GM19468 (cell line): Measurements from ENCODE around the gene CROCC.
"Not testable (repeated sequence)": the region's sequence is repeated elsewhere in the genome, so short reads cannot be mapped to it uniquely, and the experiment has no call there.

Experiments
- ATAC-seq: cut with Tn5 transposase; IDR thresholded peaks from one replicate; pipeline ENCODE4 v1.9.1; 2021; ENCODE audit warnings: mild to moderate bottlenecking, moderate library complexity, moderate number of reproducible peaks; ENCODE audit not compliant: unreplicated experiment; ENCODE audit errors: extremely low read depth

The CROCC gene

DNA sequence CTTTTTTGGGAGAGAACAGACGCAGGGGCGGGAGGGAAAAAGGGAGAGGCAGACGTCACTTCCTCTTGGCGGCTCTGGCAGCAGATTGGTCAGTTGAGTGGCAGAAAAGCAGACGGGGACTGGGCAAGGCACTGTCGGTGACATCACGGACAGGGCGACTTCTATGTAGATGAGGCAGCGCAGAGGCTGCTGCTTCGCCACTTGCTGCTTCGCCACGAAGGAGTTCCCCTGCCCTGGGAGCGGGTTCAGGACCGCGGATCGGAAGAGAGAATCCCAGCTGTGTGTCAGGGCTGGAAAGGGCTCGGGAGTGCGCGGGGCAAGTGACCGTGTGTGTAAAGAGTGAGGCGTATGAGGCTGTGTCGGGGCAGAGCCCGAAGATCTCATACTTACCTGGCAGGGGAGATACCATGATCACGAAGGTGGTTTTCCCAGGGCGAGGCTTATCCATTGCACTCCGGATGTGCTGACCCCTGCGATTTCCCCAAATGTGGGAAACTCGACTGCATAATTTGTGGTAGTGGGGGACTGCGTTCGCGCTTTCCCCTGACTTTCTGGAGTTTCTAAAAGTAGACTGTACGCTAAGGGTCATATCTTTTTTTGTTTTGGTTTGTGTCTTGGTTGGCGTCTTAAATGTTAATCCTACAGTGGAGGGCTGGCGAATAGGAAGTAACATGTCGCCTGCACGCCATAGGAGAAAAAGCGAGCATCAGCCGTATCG is 26.0 kb upstream of the CROCC start, which contains the start of gene RNU1-2:
RNU1-2 (plus strand) TSS at position 383 of the 718 bp plus-strand sequence.
- ATAC-seq: peak; percentile 53

DNA sequence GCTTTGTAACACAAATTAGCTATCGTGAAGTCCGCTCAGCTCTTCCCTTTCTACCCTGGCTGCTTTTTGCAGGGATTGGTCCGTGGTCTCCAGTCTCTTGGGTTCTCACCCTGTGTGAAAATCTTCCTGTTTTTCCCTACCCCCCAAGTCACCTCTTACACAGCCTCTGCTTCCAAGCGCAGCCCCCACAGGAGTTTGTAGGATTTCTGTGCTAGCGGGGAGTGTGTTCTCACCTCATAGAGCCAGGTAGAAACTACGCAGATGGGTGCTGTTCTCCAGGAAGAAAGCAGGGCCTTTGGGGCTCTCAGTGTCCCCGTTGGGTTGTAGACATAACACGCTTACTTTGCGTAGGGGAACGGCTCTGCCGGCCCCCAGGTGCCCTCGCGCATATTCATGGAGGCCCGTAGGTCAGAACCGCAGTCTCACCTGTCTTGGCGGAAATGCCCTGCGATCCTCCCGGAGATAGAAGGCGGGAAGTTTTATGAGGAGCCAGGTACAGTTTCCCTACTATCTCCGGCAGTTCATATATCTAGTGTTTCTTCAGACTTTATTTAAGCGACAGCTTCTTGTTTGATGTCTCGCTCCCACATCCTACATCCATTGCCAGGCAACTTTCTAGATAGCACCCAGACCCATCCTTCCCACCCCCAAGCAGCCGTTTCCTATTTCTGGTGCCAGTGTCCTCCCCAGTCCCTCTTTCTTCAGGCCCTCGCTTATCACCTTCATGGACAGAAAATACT is 25.2 kb upstream of the CROCC start:
- ATAC-seq: not testable (repeated sequence)

DNA sequence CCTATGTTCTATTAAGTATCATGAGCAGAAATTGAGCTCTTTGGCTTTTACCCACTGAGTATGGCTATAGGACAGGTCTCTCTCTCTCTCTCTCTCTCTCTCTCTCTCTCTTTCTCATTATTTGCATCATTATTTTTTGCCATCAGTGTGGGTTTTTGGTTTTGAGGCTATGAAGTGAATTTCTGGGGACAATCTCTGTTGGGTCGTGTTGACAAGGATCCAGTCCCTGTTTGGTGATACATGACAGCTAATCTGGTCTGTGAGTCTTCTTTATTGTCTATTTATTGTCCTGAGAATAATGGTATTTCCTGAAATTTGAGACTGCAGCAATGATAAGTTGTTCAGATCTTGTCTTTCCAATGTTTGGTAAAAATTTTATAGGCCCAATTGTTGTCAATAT is 24.1 kb upstream of the CROCC start:
- ATAC-seq: not testable (repeated sequence)

DNA sequence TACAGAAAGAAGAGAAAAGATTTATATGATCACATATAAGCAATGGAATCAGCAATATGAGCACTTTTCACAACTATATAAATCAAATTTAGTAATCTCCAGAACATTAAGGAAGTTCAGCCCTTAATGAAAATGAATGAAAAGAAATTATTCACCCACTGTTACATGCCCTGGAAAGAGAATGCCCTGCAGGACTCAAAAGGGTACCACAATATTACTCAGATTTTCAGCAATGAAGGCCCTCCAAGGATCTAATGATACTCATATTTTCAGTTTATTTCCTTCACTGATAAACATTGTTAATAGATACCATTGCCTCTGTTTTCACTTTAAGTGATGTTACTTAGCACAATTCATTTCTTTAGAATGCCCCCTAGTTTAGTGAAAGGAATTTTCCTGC is 23.4 kb upstream of the CROCC start:
- not testable (repeated sequence) for ATAC-seq

GRCh38 chr1:16899020-16899419 is 22.7 kb upstream of the CROCC start:
- not testable (repeated sequence) for ATAC-seq

DNA sequence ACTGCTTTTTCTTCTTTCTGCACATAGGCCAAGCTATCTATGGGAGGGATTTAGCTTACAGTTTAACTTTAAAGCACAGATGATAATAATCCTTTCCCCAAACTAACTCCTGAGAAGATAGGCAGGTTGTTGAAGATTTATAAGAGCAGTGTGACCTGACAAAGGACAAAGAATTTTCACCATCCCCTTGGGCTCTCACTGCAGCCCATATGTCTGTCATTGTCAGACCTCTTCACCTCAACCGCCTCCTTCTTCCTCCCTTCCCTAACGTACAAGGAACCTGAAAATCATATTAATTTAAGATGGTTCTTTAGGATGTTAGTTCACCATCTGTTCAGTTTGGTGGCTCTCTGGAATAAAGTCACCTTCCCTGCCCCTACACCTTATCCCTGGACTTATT is 21.0 kb upstream of the CROCC start:
- ATAC-seq: no peak

GRCh38 chr1:16901371-16901770 is 20.4 kb upstream of the CROCC start:
- not testable (repeated sequence) for ATAC-seq

- ATAC-seq: no peak
Observed at GRCh38 chr1:16903054-16903453, 18.7 kb upstream of the CROCC start.

DNA sequence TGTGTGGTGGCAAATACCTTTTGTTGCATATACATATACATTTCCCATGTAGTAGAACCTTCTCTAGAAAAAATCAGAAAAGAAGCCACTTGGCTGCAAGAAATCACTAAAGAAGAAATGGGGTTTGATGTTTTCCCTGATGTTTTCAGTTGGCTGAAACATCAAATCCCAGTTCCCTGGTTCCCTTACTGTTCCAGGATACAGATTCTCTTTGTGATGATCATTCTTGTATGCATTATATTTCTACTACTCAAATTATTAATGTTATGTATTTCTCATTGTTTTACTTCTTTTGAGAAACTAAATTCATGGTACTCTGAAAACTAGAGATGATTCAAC is 18.3 kb upstream of the CROCC start:
- no peak for ATAC-seq

- peak; percentile 78 for ATAC-seq
Observed at GRCh38 chr1:16904560-16905109, 17.1 kb upstream of the CROCC start.

DNA sequence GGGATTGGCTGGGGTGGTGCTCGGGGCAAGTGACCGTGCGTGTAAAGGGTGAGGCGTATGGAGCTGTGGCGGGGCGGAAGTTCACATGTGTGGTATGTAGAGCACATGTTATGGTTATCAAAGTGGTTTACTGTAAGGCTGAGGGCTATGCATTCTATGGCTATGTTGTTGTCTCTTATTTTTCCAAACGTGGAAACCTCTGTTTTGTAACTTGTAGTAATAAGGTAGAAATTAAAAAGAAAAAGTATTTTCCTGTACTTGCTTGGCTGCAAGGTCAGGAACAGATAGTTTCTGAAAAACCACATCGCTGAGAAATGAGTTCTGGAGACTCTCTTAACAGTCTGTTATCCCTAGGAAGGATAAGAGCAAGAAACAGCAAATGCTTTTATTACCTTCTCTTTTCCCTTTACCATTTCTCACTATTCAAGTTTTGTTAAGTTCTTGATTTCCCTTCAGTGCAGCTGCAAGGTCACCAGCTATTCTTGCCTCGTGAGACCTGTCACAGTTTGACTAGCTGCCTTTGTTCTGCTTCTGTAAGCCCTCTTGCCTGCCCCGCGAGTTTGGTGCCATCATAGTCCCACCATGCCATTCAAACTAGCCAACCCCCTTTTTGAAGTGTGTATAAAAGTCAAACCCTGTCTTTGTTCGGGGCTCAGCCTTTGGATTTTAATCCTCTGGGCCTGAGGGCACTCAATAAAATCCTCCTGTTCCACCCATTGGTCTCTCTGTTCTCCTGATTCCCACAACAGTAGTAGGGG is 16.4 kb upstream of the CROCC start:
- peak; percentile 26 for ATAC-seq

- no peak for ATAC-seq
Observed at GRCh38 chr1:16905868-16906702, 15.6 kb upstream of the CROCC start.

GRCh38 chr1:16906873-16907272 is 14.9 kb upstream of the CROCC start:
- no peak for ATAC-seq

DNA sequence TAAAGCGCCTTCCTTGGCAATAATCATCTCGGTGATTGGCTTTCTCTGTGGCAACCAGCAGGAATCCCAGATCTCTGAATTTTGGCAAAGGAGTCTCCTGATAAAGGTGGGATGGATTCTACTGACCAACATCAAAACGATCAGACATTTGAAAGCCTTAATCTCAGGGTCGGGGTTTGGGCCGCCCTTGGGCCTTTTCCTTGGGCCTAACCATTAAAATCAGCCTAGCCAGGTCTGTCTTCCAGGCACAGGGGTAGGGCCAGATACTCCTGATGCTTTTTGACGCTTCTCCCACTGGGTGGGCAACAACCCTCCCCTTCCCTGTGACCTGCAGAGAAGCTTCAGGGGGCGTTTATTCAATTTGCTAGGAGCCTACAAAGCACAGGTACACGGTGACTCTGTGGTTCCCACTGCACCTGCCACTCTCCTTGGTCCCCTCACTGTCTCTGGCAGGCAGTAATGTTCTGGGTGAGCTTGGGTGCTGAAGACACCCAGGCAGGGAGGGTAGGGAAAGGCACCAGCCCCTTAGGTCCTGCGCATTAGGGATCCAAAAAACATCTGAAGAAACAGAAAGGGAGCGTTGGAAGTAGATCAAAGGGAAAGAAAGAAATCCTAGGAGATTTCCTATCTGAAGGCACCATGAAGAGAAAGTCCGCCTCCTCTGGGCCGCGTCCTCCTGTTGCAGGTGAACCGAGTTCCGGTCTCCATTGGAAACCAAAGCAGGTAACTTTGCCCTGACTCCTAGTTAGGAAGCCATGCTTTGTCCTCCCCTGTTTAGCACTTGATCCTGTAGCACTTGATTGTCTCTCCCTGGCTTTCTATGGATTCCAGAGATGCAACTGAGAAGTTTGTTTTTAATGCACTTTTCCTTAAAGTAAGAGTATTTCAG is 13.6 kb upstream of the CROCC start:
- no peak for ATAC-seq

DNA sequence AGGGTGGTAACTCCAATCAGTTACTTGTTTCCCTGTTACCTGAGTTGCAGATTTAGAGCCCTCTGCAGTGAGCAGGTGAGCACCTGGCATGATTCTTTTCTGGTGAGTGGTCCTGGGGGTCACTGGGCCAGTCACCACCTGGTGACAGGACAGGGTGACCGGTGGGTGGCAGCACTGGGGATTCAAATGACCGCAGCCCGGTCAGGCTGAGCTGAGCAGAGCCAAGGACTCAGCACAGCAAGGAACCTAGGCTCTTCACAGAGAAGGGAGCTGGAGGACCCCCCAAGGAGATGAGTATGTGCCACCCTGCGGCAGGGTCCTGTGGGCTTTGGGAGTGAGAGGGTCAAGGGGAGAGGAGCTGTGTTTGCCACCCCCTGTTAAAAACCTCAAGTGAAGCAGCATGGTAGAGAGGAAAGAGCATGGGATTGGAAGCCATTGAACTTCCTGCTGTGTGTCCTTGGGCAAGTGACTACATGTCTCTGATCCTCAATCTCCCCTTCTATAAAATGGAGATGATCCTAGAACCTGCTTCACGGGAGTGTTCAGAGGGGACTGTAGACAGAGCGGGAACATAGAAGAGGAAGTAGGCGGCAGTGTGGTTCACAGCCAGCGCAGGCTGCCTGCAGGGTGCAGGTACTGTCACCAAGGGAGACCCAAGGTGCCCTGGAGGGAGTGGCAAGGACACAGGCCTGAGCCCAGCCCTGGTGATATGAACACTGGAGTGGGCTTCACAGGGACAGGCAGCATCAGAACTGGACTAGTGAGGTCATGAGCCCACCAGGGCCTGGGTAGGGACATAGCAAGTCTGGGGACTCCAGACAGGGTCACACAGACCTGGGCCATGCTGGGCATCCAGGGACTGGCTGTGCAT is 9.6 kb upstream of the CROCC start:
- not testable (repeated sequence) for ATAC-seq

- ATAC-seq: not testable (repeated sequence)
Observed at GRCh38 chr1:16912742-16913141, 9.0 kb upstream of the CROCC start.

GRCh38 chr1:16913181-16913832 is 8.4 kb upstream of the CROCC start:
- ATAC-seq: no peak
